22Rv1 (cell line): ENCODE results near the gene SH2D3C.
"Not testable (repeated sequence)": the region's sequence is repeated elsewhere in the genome, so short reads cannot be mapped to it uniquely, and the experiment has no call there.

Experiments
- CTCF ChIP-seq: fragments of 450-650 bp; IDR thresholded peaks from 2 replicates; pipeline ENCODE4 v1.5.1; 2017; ENCODE audit warnings: mild to moderate bottlenecking
- ZFX ChIP-seq: fragments of 450-650 bp; IDR thresholded peaks from 2 replicates; pipeline ENCODE4 v1.6.1; 2017; ENCODE audit warnings: antibody characterized with exemption, borderline replicate concordance

DNA sequence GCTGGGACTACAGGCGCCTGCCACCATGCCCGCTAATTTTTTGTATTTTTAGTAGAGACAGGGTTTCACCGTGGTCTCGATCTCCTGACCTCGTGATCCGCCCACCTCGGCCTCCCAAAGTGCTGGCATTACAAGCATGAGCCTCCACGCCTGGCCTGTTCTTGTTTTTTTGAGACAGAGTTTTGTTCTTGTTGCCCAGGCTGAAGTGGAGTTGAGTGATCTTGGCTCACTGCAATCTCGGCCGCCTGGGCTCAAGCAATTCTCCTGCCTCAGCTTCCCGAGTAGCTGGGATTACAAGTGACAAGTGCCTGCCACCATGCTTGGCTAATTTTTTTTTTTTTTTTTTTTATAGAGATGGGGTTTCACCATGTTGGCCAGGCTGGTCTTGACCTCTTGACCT lies 21.7 kb downstream of the SH2D3C start:
- not testable (repeated sequence) for TF ChIP-seq CTCF, ZFX
